Measurements from ENCODE around the gene BGLAP. TPM values are rescaled to one million over a fixed set of nuclear protein-coding genes. Genes with fewer than 3 reads are reported as not detected.

The BGLAP gene
- total RNA-seq, 1 experiment from 2014 or later = 2.3 TPM

GRCh38 chr1:156291226-156292061 lies 49.5 kb downstream of the BGLAP start:
- DNase-seq (ENCODE audit: low spot score) = no peak

Other genes starting within 250 kb of the BGLAP start
- 573 and 778 TPM in 2 replicates for gene SSR2, start 221.2 kb upstream of the BGLAP start, total RNA-seq (2014; rRNA removed; shearing (Covaris generic))
- 35.9 and 37.1 TPM in 2 replicates for gene UBQLN4, start 188.4 kb upstream of the BGLAP start, total RNA-seq (2014; rRNA removed; shearing (Covaris generic))
- gene LAMTOR2, start 187.4 kb upstream of the BGLAP start, total RNA-seq (2014; rRNA removed; shearing (Covaris generic)) = 179 TPM in 2 replicates
- 0.12 TPM in 1 of 2 replicates, not detected in the other for gene RAB25, start 181.0 kb upstream of the BGLAP start, total RNA-seq (2014; rRNA removed; shearing (Covaris generic))
- gene MEX3A, start 159.7 kb upstream of the BGLAP start, total RNA-seq (2014; rRNA removed; shearing (Covaris generic)) = 11.2 and 12.5 TPM in 2 replicates
- 1,695 and 2,065 TPM in 2 replicates for gene LMNA, start 127.5 kb upstream of the BGLAP start, total RNA-seq (2014; rRNA removed; shearing (Covaris generic))
- gene SEMA4A, start 88.6 kb upstream of the BGLAP start, total RNA-seq (2014; rRNA removed; shearing (Covaris generic)) = 0.31 TPM in 1 of 2 replicates, not detected in the other
- gene SLC25A44, start 48.1 kb upstream of the BGLAP start, total RNA-seq (2014; rRNA removed; shearing (Covaris generic)) = 25.2 and 35.8 TPM in 2 replicates
- 184 and 210 TPM in 2 replicates for gene PMF1, start 29.2 kb upstream of the BGLAP start, total RNA-seq (2014; rRNA removed; shearing (Covaris generic))
- 2.0 and 3.1 TPM in 2 replicates for gene PAQR6, start 5.9 kb downstream of the BGLAP start, total RNA-seq (2014; rRNA removed; shearing (Covaris generic))
- gene SMG5, start 40.6 kb downstream of the BGLAP start, total RNA-seq (2014; rRNA removed; shearing (Covaris generic)) = 113 and 116 TPM in 2 replicates
- gene TMEM79, start 42.1 kb downstream of the BGLAP start, total RNA-seq (2014; rRNA removed; shearing (Covaris generic)) = 7.9 and 8.6 TPM in 2 replicates
- 133 and 135 TPM in 2 replicates for gene GLMP, start 53.5 kb downstream of the BGLAP start, total RNA-seq (2014; rRNA removed; shearing (Covaris generic))
- not detected in 2 replicates for gene VHLL, start 57.1 kb downstream of the BGLAP start, total RNA-seq (2014; rRNA removed; shearing (Covaris generic))
- gene CCT3, start 96.1 kb downstream of the BGLAP start, total RNA-seq (2014; rRNA removed; shearing (Covaris generic)) = 1,101 and 1,191 TPM in 2 replicates
- 3.5 and 9.4 TPM in 2 replicates for gene TSACC, start 96.3 kb downstream of the BGLAP start, total RNA-seq (2014; rRNA removed; shearing (Covaris generic))
- gene RHBG, start 127.0 kb downstream of the BGLAP start, total RNA-seq (2014; rRNA removed; shearing (Covaris generic)) = not detected in 2 replicates